ENCODE measurements around the gene ATP5F1E.

ATP5F1E gene

GRCh38 chr20:59035381-59035780 lies 3.2 kb upstream of the ATP5F1E start:
- no peaks in the 10 kb centered on the region for H3K27me3 Mint-ChIP-seq (ENCODE audit: low read depth)
- no peaks in the 10 kb centered on the region for H3K9me3 Mint-ChIP-seq
- H3K4me1 Mint-ChIP-seq (ENCODE audit: low read depth), result peaks cover 61% of the 10 kb centered on the region

GRCh38 chr20:59033616-59034165 lies 1.6 kb upstream of the ATP5F1E start:
- Mint-ChIP-seq H3K9me3 (no peaks in the 10 kb centered on the region), H3K4me1 (ENCODE audit: low read depth) (peaks cover 61% of the 10 kb centered on the region), H3K4me3 (peak overlapping the region; percentile 42), H3K27me3 (ENCODE audit: low read depth) (no peaks in the 10 kb centered on the region), H3K36me3 (ENCODE audit: low read depth) (peaks cover 74% of the 10 kb centered on the region), H3K27ac (peak overlapping the region; percentile 67)
- DNase-seq (ENCODE audit: low spot score), result no peak

More at GRCh38 chr20:59035381-59035780, 3.2 kb upstream of the ATP5F1E start:
- Mint-ChIP-seq H3K27ac (peak overlapping the region; percentile 64), H3K4me3 (no peak overlapping the region), H3K36me3 (ENCODE audit: low read depth) (peaks cover 67% of the 10 kb centered on the region)
- DNase-seq (ENCODE audit: low spot score), result no peak

GRCh38 chr20:59033093-59033492 lies 958 bp upstream of the ATP5F1E start:
- peaks cover 78% of the 10 kb centered on the region for H3K36me3 Mint-ChIP-seq (ENCODE audit: low read depth)
- H3K4me3 Mint-ChIP-seq, result peak overlapping the region; percentile 94
- H3K27ac Mint-ChIP-seq, result peak overlapping the region; percentile 88
- H3K27me3 Mint-ChIP-seq (ENCODE audit: low read depth), result no peaks in the 10 kb centered on the region
- peaks cover 63% of the 10 kb centered on the region for H3K4me1 Mint-ChIP-seq (ENCODE audit: low read depth)
- H3K9me3 Mint-ChIP-seq, result no peaks in the 10 kb centered on the region
- DNase-seq (ENCODE audit: low spot score), result no peak

GRCh38 chr20:59032713-59033059 lies 551 bp upstream of the ATP5F1E start:
- peaks cover 78% of the 10 kb centered on the region for H3K36me3 Mint-ChIP-seq (ENCODE audit: low read depth)
- H3K27me3 Mint-ChIP-seq (ENCODE audit: low read depth), result no peaks in the 10 kb centered on the region
- peak overlapping the region; percentile 94 for H3K4me3 Mint-ChIP-seq
- H3K27ac Mint-ChIP-seq, result peak overlapping the region; percentile 88
- DNase-seq (ENCODE audit: low spot score), result no peak
- H3K4me1 Mint-ChIP-seq (ENCODE audit: low read depth), result peaks cover 63% of the 10 kb centered on the region
- no peaks in the 10 kb centered on the region for H3K9me3 Mint-ChIP-seq

- DNase-seq (ENCODE audit: low spot score), result no peak
- peaks cover 62% of the 10 kb centered on the region for H3K4me1 Mint-ChIP-seq (ENCODE audit: low read depth)
Observed at GRCh38 chr20:59031564-59032022, 542 bp downstream of the ATP5F1E start.

GRCh38 chr20:59030911-59031563 lies 1.1 kb downstream of the ATP5F1E start:
- DNase-seq (ENCODE audit: low spot score), result no peak
- H3K27me3 Mint-ChIP-seq (ENCODE audit: low read depth), result no peaks in the 10 kb centered on the region
- peaks cover 77% of the 10 kb centered on the region for H3K36me3 Mint-ChIP-seq (ENCODE audit: low read depth)
- peak overlapping the region; percentile 93 for H3K27ac Mint-ChIP-seq
- H3K4me1 Mint-ChIP-seq (ENCODE audit: low read depth), result peaks cover 58% of the 10 kb centered on the region
- H3K4me3 Mint-ChIP-seq, result peak overlapping the region; percentile 94
- H3K9me3 Mint-ChIP-seq, result no peaks in the 10 kb centered on the region

More at GRCh38 chr20:59031564-59032022, 542 bp downstream of the ATP5F1E start:
- peak overlapping the region; percentile 94 for H3K4me3 Mint-ChIP-seq
- H3K9me3 Mint-ChIP-seq, result no peaks in the 10 kb centered on the region
- H3K27me3 Mint-ChIP-seq (ENCODE audit: low read depth), result no peaks in the 10 kb centered on the region
- H3K27ac Mint-ChIP-seq, result peak overlapping the region; percentile 93
- peaks cover 78% of the 10 kb centered on the region for H3K36me3 Mint-ChIP-seq (ENCODE audit: low read depth)

GRCh38 chr20:59028812-59029211 lies 3.3 kb downstream of the ATP5F1E start:
- H3K4me3 Mint-ChIP-seq, result peak overlapping the region; percentile 51

GRCh38 chr20:59027741-59028320 lies 4.3 kb downstream of the ATP5F1E start:
- DNase-seq (ENCODE audit: low spot score), result no peak

More at GRCh38 chr20:59028812-59029211, 3.3 kb downstream of the ATP5F1E start:
- Mint-ChIP-seq H3K9me3 (no peaks in the 10 kb centered on the region), H3K36me3 (ENCODE audit: low read depth) (peaks cover 73% of the 10 kb centered on the region), H3K27me3 (ENCODE audit: low read depth) (no peaks in the 10 kb centered on the region), H3K27ac (no peak overlapping the region), H3K4me1 (ENCODE audit: low read depth) (peaks cover 50% of the 10 kb centered on the region)
- no peak for DNase-seq (ENCODE audit: low spot score)

GRCh38 chr20:59026904-59027740 lies 5.0 kb downstream of the ATP5F1E start:
- Mint-ChIP-seq H3K36me3 (ENCODE audit: low read depth) (peaks cover 80% of the 10 kb centered on the region), H3K9me3 (no peaks in the 10 kb centered on the region), H3K27me3 (ENCODE audit: low read depth) (no peaks in the 10 kb centered on the region), H3K4me3 (no peak overlapping the region), H3K27ac (peak overlapping the region; percentile 3), H3K4me1 (ENCODE audit: low read depth) (peaks cover 47% of the 10 kb centered on the region)
- no peak for DNase-seq (ENCODE audit: low spot score)

More at GRCh38 chr20:59027741-59028320, 4.3 kb downstream of the ATP5F1E start:
- peaks cover 76% of the 10 kb centered on the region for H3K36me3 Mint-ChIP-seq (ENCODE audit: low read depth)
- H3K27me3 Mint-ChIP-seq (ENCODE audit: low read depth), result no peaks in the 10 kb centered on the region
- H3K9me3 Mint-ChIP-seq, result no peaks in the 10 kb centered on the region
- peaks cover 49% of the 10 kb centered on the region for H3K4me1 Mint-ChIP-seq (ENCODE audit: low read depth)
- H3K4me3 Mint-ChIP-seq, result no peak overlapping the region
- no peak overlapping the region for H3K27ac Mint-ChIP-seq

GRCh38 chr20:59025511-59025910 lies 6.6 kb downstream of the ATP5F1E start:
- H3K36me3 Mint-ChIP-seq (ENCODE audit: low read depth), result peaks cover 71% of the 10 kb centered on the region
- H3K4me1 Mint-ChIP-seq (ENCODE audit: low read depth), result peaks cover 39% of the 10 kb centered on the region
- no peak for DNase-seq (ENCODE audit: low spot score)
- H3K27me3 Mint-ChIP-seq (ENCODE audit: low read depth), result no peaks in the 10 kb centered on the region
- no peaks in the 10 kb centered on the region for H3K9me3 Mint-ChIP-seq
- no peak overlapping the region for H3K27ac Mint-ChIP-seq
- H3K4me3 Mint-ChIP-seq, result no peak overlapping the region

- H3K4me1 Mint-ChIP-seq (ENCODE audit: low read depth), result peaks cover 35% of the 10 kb centered on the region
- DNase-seq (ENCODE audit: low spot score), result no peak
- H3K27ac Mint-ChIP-seq, result no peak overlapping the region
- H3K27me3 Mint-ChIP-seq (ENCODE audit: low read depth), result no peaks in the 10 kb centered on the region
- peaks cover 67% of the 10 kb centered on the region for H3K36me3 Mint-ChIP-seq (ENCODE audit: low read depth)
- H3K4me3 Mint-ChIP-seq, result no peak overlapping the region
- no peaks in the 10 kb centered on the region for H3K9me3 Mint-ChIP-seq
Observed at GRCh38 chr20:59025086-59025485, 7.0 kb downstream of the ATP5F1E start.

- H3K4me3 Mint-ChIP-seq, result no peak overlapping the region
- no peak for DNase-seq (ENCODE audit: low spot score)
- H3K4me1 Mint-ChIP-seq (ENCODE audit: low read depth), result peaks cover 28% of the 10 kb centered on the region
- no peak overlapping the region for H3K27ac Mint-ChIP-seq
- no peaks in the 10 kb centered on the region for H3K27me3 Mint-ChIP-seq (ENCODE audit: low read depth)
- H3K36me3 Mint-ChIP-seq (ENCODE audit: low read depth), result peaks cover 57% of the 10 kb centered on the region
- no peaks in the 10 kb centered on the region for H3K9me3 Mint-ChIP-seq
Observed at GRCh38 chr20:59024111-59024530, 8.0 kb downstream of the ATP5F1E start.

GRCh38 chr20:59023616-59024015 lies 8.5 kb downstream of the ATP5F1E start:
- DNase-seq (ENCODE audit: low spot score), result no peak
- peaks cover 23% of the 10 kb centered on the region for H3K4me1 Mint-ChIP-seq (ENCODE audit: low read depth)
- no peaks in the 10 kb centered on the region for H3K9me3 Mint-ChIP-seq
- no peaks in the 10 kb centered on the region for H3K27me3 Mint-ChIP-seq (ENCODE audit: low read depth)
- no peak overlapping the region for H3K4me3 Mint-ChIP-seq
- H3K27ac Mint-ChIP-seq, result no peak overlapping the region
- H3K36me3 Mint-ChIP-seq (ENCODE audit: low read depth), result peaks cover 52% of the 10 kb centered on the region

- no peaks in the 10 kb centered on the region for H3K9me3 Mint-ChIP-seq
- no peak overlapping the region for H3K27ac Mint-ChIP-seq
- peaks cover 15% of the 10 kb centered on the region for H3K4me1 Mint-ChIP-seq (ENCODE audit: low read depth)
Observed at GRCh38 chr20:59022754-59023153, 9.4 kb downstream of the ATP5F1E start.

More at GRCh38 chr20:59022754-59023153, 9.4 kb downstream of the ATP5F1E start:
- Mint-ChIP-seq H3K36me3 (ENCODE audit: low read depth) (peaks cover 45% of the 10 kb centered on the region), H3K27me3 (ENCODE audit: low read depth) (no peaks in the 10 kb centered on the region), H3K4me3 (no peak overlapping the region)
- no peak for DNase-seq (ENCODE audit: low spot score)

Data from T-helper 2 cell treated with Interferon-gamma antibody and Interleukin-4, amounts not matched to agents 5 μg/mL and 100 μg/mL, for 36 hours (primary cell).